GM19238 (cell line): Measurements from ENCODE around the gene ESF1.
A peak's percentile ranks its signal among the peaks of the same experiment; 100 is the strongest.

ENCODE experiments used
- DNase-seq: peaks from one replicate; pipeline ENCODE4 v3.0.0; 2011; ENCODE audit warnings: low spot score; ENCODE audit not compliant: insufficient read length

The ESF1 gene

GRCh38 chr20:13784893-13785715 lies at the start of gene ESF1, which contains the start of gene NDUFAF5:
TSS of gene ESF1 (minus strand) at chr20:13784919. CDS start at chr20:13783140, 1,779 bp downstream.
TSS of gene NDUFAF5 (plus strand) at chr20:13785028. CDS start at chr20:13785069, 41 bp downstream.
- DNase-seq = peak; percentile 75

GRCh38 chr20:13831476-13831875 lies 46.8 kb upstream of the ESF1 start:
- no peak for DNase-seq

DNA sequence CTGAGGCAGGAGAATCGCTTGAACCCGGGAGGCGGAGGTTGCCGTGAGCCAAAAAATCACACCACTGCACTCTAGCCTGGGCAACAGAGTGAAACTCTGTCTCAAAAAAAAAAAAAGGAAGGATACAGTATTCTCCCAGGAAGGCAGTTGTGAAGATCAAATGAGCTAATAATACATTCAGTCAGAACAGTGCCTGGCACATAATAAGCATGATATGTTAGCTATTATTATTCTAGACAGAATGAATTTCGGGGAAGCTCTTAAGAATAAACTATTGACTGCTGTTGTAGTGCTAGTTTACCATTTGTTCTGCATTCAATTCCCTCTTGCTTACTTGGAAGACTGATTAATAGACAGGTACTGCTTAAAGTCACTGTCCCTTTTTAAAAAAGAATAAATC lies 40.7 kb upstream of the ESF1 start:
- DNase-seq = no peak

- DNase-seq = no peak
Measured at GRCh38 chr20:13824459-13824858, 39.7 kb upstream of the ESF1 start.

DNA sequence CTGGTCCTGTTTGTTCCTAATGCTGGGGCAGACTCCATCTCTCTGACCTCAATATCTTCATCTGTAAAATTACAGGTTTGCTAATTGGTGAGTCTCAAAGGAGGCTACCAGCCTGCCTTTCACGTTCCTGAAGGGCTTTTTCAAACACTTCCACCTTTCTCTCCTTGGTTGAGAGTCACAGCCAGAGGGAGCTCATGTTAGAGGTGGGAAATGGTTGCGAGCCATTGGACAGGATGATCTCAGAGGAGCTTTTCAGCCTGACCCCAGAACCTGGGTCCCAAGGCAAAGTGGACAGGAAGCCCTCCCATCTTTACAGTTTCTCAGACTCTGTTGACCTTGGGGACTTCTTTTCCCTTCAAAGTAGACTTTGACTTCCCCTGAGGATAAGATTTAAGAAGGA lies 37.7 kb upstream of the ESF1 start:
- DNase-seq = no peak

- DNase-seq = no peak
Measured at GRCh38 chr20:13821876-13822275, 37.2 kb upstream of the ESF1 start.

GRCh38 chr20:13819885-13820645 lies 35.3 kb upstream of the ESF1 start:
- DNase-seq = peak; percentile 16

DNA sequence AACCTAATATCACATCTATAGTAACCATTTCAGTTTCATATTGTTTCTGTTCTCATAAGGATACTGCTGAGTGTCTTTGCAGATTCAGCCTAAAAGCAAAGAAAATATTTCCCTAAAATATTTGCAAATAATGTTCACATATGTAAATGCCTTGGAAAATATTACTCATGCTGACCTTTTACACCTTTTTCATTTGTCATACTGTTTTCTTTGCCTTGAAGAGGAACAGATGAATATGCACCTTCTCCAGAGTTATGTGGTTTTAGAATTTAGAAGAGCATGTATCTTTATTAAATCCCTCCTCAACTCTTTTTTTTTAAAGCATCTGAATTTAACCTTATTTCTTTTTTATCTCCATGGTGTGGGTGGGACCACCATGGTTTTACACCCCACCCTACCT lies 32.6 kb upstream of the ESF1 start:
- DNase-seq = no peak

DNA sequence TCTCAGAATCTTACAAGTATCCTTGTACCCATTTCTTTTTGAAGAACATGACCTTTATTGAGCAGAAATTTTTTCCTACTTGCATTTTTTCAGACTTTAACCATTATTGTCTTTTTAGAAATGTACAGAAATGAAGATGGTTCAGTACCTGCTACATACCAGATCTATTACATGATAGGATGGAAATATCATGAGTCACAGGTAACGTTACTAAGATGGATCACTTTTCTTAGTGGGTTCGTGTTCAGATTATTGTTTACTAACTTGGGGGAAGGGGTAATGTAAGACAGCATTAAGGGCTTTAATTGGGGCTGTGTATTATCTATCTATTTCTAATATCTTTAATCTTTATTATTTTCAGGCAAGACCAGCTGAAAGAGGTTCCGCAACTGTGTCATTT lies 32.0 kb upstream of the ESF1 start:
- no peak for DNase-seq

DNA sequence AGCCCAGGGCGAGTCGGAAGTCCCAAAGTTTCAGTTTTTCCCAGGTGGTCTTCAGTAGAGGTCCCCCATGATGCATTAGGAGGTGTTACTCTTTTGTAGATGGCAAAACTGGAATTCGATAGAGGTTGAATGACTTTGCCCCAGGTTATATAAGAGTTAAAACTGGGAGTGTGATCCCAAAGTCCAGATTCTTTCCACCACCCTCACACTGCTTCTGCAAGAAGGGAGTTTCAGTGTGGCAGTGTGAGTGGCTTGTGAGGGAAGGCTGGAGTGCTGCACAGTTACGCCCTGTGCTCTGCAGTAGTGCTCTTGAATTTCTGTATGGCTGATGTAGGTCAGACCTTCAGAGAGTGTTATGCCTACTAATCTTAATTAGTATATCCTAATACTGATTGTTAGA lies 30.0 kb upstream of the ESF1 start:
- DNase-seq = no peak

- DNase-seq = no peak
Measured at GRCh38 chr20:13813910-13814309, 29.2 kb upstream of the ESF1 start.

DNA sequence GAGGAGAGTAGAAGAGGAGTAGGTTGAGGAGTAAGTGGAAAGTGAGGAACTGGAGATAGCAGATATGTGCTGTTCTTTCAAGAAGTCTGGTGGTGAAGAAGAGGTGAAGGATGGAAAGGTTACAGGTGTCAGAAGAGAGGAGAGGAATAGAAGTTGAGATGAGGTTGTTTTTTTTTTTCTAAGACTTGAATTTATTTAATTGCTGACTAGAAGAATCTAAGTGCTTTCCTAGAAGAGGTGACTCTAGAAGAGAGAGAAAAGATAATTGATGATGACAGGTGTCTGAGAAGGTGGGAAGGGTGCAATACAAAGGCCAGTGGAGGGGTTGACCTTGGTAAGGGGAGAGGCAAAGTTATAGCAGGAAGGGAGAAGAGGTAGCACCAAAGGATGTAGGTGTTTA lies 25.7 kb upstream of the ESF1 start:
- no peak for DNase-seq

- no peak for DNase-seq
Measured at GRCh38 chr20:13809855-13810254, 25.1 kb upstream of the ESF1 start.

GRCh38 chr20:13809373-13809772 lies 24.7 kb upstream of the ESF1 start:
- DNase-seq = no peak

DNA sequence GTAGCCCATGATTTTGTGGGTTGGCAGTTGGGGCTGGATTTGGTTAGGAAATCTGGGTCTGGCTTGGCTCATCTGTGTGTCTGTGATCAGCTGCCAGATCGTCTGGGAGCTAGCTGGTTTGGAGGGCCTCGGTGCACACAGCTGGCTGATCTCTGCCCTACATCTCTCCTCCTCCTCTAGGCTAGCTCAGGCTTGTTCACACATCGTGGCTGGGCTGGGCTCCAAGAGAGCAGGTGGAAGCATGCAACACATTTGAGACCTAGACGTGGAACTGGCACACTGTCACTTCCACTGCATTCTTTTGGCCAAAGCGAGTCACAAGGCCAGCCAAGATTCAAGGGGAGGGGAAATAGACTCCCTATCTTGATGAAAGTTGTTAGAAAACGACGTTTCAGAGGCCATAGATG lies 16.0 kb upstream of the ESF1 start:
- no peak for DNase-seq

GRCh38 chr20:13799974-13800373 lies 15.3 kb upstream of the ESF1 start:
- no peak for DNase-seq

DNA sequence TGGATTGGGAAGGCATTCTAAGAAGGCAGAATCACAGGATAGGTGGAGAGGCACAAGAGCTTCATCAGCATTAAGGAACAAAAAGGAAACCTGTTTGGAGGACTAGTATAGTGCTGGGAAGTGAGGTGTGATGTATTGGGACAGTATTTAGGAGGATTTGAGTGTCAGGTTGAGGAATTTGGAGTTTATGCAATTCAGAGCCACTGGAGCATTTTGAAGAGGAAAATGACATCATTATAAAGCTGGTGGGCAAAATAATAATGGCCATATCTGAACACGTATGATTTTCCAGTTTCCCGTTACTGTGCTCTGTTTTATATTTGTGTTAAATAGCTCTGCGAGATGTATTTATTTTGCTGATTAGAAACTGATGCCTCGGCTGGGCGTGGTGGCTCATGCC lies 14.3 kb upstream of the ESF1 start:
- DNase-seq = no peak

GRCh38 chr20:13794667-13795066 lies 9.9 kb upstream of the ESF1 start:
- DNase-seq = no peak

GRCh38 chr20:13793001-13793400 lies 8.3 kb upstream of the ESF1 start:
- DNase-seq = no peak

DNA sequence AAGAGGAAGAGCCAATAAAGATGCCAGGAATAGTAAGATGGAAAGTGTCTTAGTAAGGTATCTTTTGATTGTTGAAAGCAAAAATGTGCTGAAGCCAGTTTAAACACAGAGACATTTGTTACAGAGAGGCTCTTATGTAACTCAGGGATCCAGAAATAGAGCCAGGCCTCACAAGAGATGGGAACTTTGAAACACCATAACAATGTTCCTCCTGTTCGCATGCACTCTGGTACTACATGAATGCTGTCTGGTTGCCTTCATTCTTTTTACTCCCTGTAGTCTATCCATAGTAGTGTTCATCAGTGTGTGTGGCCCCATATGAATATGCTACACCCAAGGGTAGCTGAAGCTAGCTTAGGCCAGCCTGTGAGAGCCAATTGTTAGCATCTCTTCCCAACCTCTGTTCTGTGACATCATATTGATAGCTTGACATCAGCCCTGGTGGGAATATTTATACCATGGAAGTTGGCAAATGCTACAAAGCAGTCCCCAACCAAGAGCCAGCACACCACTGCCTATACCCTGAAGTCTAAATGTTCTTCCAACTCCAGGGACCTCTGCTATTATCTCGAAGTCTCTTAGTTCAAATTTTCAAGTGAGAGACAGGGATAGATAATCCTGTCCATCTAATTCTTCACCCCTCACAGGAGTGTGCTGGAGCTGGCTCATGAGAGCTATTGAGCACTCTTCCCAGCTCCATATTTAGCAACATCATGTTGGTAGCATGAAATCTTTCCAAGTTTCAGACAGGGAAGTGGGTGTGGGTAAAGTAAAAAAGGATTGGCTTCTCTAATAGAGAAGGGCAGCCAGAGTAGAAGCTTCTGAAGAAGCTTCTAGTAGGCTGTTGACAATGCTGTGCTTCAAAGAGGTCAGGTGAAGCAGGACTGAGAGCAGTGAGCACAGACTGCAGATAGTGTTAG lies 7.1 kb upstream of the ESF1 start:
- no peak for DNase-seq

GRCh38 chr20:13790708-13791107 lies 6.0 kb upstream of the ESF1 start:
- DNase-seq = no peak
